SH-SY5Y (cell line): ENCODE data around the gene POLA1.

Source experiments
- GATA2 ChIP-seq: IDR thresholded peaks from 2 replicates; pipeline ENCODE4 v1.6.1; 2011; ENCODE audit warnings: mild to moderate bottlenecking, low read depth, low read length
- GATA3 ChIP-seq: IDR thresholded peaks from 2 replicates; pipeline ENCODE4 v1.6.1; 2011; ENCODE audit warnings: low read depth, mild to moderate bottlenecking, low read length, moderate library complexity

DNA sequence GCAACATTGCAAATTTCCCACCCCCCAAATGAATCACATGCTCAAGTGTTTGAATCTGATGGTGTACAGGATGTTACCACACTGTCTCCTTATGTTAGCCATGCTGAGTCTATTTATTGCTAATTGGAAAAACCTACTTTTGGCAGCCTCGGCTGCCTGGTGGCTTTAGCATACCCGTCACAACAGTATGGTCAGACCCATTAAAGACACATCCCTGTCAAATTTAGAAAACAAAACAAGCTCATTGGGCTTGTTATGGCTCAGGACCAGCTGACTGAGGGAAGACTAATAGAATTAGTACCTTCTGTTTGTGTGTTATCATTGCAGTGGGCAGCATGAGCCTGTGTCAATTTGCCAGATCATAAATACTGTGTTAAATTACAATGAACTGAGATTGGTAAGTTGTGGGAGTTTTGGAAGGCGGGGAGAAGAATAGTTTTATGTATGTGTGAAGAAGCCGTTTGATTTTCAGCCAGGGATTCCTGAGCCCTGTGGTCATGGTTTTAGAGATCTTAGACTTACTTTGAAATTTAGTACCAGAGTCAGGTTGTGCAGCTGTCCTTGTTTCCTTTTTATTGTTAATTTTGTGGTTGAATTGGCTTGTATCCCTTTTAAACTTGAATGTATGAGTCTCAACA, 66.8 kb downstream of the POLA1 start:
- TF ChIP-seq GATA3 (no peak), GATA2 (no peak)
